GM10248 (cell line): Measurements from ENCODE around the gene PHLDA1.

Experiments used
- CTCF ChIA-PET: fragments of 300-600 bp; sonication (Branson Sonifier 250); formaldehyde crosslinking; extraction: SDS; loops from one replicate; lab custom pipeline; 2021; ENCODE audit warnings: antibody characterized with exemption; lab: Yijun Ruan, JAX
- POLR2A ChIA-PET: fragments of 350-650 bp; sonication (Branson Sonifier 250); formaldehyde crosslinking; extraction: SDS; loops from one replicate; lab custom pipeline; 2020; ENCODE audit warnings: antibody characterized with exemption; lab: Yijun Ruan, JAX
- DNase-seq: peaks from one replicate; pipeline ENCODE4 v3.0.0; 2012; ENCODE audit errors: extremely low spot score
- CTCF ChIP-seq: IDR thresholded peaks from 2 replicates; pipeline ENCODE4 v1.5.1; 2012; ENCODE audit warnings: mild to moderate bottlenecking, low read depth; ENCODE audit errors: extremely low read depth, missing control alignments, control extremely low read depth

The PHLDA1 gene

GRCh38 chr12:76073561-76073960 lies 42.0 kb upstream of the PHLDA1 start:
- ChIA-PET CTCF (interaction anchor here (2.5 kb wide), 1 partner anchor 9 kb away, joined by 11 read pairs; no protein-coding TSS in a partner anchor), POLR2A (no interaction called here)
- no peak for DNase-seq
- no peak for TF ChIP-seq CTCF

GRCh38 chr12:76072568-76072967 lies 41.0 kb upstream of the PHLDA1 start:
- no peak for DNase-seq
- ChIA-PET CTCF (no interaction called here), POLR2A (no interaction called here)
- no peak for TF ChIP-seq CTCF

GRCh38 chr12:76069339-76069738 lies 37.8 kb upstream of the PHLDA1 start:
- ChIA-PET CTCF (interaction anchor here (0.8 to 4.1 kb wide), 2 partner anchors 10 to 21 kb away, joined by 3 to 22 read pairs; no protein-coding TSS in a partner anchor), POLR2A (no interaction called here)
- TF ChIP-seq CTCF, result no peak
- DNase-seq, result no peak

- no peak for TF ChIP-seq CTCF
- no peak for DNase-seq
- ChIA-PET CTCF (interaction anchor here (1.2 kb wide), 1 partner anchor 282 kb away, joined by 3 read pairs; the partner anchor contains the start of gene BBS10), POLR2A (no interaction called here)
Observed at GRCh38 chr12:76065917-76066316, 34.3 kb upstream of the PHLDA1 start.

- no peak for DNase-seq
- CTCF ChIA-PET, result interaction anchor here (0.8 to 1.2 kb wide), 4 partner anchors 15 to 604 kb away, joined by 3 to 5 read pairs (median 3); partner anchors contain the start of genes BBS10 and PHLDA1
- no peak for TF ChIP-seq CTCF
- POLR2A ChIA-PET, result no interaction called here
Observed at GRCh38 chr12:76064904-76065303, 33.3 kb upstream of the PHLDA1 start.

GRCh38 chr12:76060111-76060510 lies 28.5 kb upstream of the PHLDA1 start:
- TF ChIP-seq CTCF, result no peak
- CTCF ChIA-PET, result no interaction called here
- POLR2A ChIA-PET, result no interaction called here
- DNase-seq, result no peak
